GM18498 (cell line): ENCODE measurements around the gene NRXN3.

Source experiments
- ATAC-seq: cut with Tn5 transposase; IDR thresholded peaks from one replicate; pipeline ENCODE4 v1.9.1; 2021; ENCODE audit warnings: mild to moderate bottlenecking, moderate library complexity; ENCODE audit not compliant: unreplicated experiment

The NRXN3 gene

DNA sequence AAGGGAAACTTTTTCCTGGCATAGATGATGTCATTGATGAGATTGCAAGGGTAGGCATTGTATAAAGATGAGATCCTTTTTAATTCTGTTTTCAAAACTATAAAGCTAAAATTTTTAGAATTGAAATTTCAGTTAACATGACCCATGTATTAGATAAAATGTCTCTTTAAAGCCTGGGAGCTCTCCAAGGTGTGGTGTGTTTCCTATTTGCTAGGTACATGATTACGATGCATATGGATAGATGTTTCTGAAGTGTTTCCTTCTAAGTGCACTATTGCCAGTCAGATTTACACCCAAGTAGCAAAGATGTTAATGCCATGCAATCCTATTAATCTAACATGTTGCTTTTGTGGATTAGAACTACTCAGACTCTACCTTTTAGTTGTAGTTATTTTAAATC is 1206.4 kb downstream of the NRXN3 start:
- ATAC-seq: no peak

DNA sequence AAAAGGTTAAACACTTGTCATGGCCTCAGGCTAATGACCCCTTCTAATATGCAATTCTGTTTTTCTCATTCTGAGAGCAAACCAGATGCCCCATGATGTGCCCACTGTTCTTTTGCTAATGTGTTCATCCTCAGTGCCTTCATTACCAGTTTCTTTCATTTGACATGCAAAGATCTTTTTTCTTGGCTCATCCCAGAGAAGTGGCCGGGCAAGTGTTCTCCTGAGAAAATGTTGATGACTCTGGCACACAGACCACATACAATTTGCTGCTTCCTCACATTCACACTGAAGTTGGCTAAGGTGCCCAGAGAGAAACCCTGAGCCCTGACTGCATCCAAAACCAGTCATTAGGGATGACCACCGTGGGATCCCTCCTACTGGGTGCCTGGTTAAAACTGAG is 1207.8 kb downstream of the NRXN3 start:
- ATAC-seq: no peak

DNA sequence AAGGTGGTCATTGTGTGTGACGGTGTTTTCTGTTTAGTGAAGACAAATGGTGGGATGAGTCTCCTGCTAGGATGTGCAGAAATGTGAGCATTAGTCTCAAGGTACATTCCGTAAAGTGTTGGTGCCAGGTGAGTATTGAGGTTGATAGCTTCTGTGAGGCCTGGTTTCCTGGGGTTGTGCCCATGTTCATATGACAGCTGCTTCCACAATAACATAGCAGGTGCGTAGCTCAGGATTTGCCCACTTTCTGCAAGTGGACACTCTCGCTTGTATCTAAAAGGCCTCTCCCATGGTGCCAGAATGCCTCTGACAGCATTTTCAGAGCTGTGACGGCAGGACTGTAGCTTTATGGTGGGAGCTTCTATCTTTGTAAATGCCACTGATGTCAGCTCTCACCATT is 1209.1 kb downstream of the NRXN3 start:
- no peak for ATAC-seq

DNA sequence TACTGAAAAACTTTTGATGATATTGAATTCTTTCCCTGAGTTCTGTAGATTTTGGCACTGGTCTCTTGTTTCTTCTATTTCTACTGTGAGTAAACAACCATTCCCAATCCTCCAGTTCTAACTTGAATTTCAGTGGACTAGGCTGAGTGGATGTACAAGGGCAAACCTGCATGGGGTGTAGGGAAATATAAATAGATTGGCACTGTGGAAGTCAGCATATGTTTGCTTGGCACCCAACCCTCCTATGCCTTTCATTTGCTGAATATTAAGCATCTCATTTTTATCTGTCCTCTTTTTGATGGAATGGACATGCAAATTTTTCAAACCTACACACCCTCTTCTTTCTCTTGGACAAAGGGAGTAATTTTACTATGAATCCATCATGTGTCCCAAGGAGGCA is 1212.9 kb downstream of the NRXN3 start:
- ATAC-seq: no peak

DNA sequence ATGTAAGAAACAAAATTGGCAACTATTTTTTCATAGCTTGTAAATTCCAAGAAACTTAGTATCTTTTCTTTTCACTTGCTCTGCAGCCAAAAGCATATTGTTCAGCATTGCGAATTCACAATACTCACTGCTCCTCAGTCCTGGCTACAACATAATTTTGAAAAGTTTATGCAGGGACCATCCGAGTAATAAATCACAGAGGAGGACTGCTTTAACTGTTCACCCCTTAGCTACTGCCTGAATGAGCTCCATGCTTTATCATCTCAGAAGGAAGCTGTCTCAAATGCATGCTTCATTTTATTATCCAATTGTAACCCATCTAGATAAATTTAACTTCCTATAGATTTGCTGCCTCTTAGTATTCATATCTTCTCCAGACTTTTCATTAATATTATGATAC is 1213.3 kb downstream of the NRXN3 start:
- ATAC-seq: no peak

DNA sequence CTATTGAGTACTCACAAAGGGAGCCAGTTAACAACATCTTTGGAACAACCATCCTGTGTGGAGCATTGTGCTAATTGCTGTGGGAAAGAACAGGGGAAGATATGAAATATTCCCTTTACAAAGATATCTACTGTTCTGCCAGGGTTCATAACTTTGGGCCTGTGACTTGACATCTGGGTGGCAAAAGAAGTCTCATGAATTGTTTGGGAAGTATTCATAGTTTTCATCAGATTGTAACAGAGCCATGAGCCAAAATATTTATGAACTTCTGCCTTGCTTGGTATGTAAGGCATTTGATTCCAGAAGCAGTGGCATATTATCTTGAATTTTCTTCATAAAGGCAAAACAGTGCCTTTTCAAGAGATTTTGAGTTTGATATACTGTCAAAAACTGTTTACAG is 1224.9 kb downstream of the NRXN3 start:
- ATAC-seq: no peak

DNA sequence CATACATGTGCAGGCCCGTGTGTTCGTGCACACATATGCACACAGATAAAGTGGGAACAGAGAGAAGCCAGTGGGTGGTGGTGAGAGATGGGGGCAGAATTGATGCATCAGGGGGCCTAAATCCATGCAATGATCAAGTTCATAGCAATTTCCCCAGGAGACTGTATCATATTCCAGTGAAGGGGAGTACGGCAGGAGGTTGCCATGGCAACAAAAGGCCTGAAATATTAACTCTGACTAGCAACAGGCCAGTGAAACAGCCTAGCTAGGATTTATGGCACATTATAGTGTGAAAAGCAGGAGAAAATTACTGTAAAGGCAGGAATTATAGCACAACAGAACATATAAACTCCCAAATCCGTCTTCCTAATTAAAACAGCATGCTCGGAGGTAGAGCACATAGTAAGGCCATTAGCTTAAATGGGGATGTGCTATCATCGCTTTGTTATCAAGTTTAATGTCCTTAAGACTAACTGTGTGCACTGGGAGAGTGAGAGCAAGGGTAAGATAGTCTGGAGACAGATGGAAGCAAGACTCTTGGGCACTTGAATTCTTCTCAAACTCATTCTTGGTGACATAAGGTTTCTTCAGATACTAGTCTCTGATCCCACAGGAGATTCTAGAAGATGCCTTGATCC is 1234.8 kb downstream of the NRXN3 start:
- no peak for ATAC-seq

DNA sequence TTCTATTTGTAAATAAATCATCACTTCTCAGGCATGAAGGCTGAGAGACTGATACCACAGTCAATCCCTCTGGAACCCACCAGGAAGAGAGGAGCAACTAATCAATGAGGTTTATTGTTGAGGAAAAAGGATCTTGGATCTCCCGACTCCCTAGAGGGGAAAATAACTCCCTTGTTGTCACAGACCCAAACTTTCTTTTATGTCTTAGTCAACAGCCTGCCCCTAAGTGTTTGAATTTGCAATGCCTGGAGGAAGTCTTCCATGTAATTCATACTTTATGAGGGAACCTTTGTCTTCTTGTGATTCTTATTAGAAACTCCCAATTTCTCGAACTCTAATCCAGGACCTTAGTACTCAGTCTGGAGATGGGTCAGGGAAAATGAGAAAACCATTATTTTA is 1235.3 kb downstream of the NRXN3 start:
- no peak for ATAC-seq

DNA sequence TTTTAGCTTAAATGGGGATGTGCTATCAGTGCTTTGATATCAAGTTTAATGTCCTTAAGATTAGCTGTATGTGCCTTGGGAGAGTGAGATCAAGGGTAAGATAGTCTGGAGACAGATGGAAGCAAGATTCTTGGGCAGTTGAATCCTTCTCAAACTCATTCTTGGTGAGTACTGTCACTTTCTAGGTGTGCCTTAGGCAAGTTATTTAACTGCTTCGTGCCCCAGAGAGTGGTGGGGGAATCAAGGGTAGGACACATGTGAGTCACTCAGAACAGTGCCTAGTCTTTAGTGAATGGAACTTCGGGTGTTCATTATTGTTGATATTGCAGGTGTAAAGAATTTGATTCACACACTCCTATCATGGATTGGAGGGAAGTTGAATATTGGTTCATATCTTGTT is 1237.4 kb downstream of the NRXN3 start:
- no peak for ATAC-seq

DNA sequence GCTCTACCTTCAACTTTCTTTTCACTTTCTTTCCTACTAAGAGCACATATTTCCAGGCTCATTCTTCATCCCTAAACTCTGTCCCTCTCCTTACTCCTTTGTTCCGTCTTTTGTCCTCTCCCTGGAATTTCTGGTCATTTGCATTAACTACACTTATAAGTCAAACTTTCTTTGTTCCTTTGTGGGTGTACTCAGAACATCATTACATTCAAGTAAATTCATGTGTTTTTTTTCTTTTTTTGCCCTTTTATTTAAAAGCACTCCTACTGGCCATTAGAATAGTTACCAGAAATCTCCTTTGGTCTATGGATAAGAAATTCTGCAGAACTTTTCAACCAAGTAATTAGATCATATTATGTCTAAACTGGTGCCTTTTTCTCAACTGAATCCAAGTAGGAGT is 1238.5 kb downstream of the NRXN3 start:
- no peak for ATAC-seq

DNA sequence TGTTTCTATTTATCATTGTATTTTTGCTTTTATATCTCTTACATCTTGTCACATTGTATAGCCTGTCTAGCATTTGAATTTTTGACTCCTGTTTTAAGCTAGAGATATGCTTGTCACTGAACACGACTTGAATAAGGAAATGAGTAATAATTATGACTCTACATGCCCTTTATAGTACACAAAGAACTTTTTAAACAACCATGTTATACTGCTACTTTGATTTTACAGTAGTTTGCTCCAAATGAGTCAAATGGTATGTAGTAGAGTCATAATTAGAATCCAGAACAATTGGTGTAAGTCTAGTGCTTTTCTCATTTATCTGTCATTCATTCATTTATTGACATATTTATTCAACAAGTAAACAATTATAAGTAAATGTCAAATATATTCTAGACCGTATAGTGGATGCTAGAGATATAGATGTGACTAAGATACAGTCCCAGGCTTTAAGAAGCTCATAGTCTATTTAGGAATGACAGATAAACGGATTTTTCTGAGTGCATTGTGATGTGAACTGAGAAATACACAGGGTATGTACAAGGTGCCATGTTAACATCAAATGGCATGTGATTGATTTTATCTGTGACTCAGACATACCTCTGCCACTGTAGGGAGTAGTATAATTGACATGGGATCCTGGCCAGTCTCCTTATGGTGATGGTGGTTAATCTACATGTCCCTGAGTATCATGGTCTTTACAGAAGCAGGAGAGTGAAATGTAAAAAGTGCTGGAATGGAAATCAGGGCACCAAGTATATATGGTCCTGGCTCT is 1241.4 kb downstream of the NRXN3 start:
- no peak for ATAC-seq

DNA sequence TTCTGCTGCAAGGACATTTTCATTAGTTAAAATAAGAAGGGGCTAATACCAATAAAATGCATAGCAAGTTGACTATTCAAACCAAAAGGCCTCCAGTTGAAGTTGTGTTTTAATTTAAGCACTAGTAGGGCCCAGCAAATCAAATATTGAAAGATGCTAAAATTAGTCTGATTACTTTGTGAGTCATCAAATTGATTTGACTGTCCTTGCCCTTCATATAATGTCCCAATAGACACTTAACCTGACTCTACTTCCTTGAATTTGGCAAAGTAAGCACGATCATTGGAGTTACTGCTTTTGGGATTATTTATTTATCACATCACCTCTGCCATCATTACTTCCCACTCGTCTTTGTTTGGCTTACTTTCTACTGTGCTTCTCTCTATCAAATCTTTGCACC is 1242.6 kb downstream of the NRXN3 start:
- no peak for ATAC-seq

DNA sequence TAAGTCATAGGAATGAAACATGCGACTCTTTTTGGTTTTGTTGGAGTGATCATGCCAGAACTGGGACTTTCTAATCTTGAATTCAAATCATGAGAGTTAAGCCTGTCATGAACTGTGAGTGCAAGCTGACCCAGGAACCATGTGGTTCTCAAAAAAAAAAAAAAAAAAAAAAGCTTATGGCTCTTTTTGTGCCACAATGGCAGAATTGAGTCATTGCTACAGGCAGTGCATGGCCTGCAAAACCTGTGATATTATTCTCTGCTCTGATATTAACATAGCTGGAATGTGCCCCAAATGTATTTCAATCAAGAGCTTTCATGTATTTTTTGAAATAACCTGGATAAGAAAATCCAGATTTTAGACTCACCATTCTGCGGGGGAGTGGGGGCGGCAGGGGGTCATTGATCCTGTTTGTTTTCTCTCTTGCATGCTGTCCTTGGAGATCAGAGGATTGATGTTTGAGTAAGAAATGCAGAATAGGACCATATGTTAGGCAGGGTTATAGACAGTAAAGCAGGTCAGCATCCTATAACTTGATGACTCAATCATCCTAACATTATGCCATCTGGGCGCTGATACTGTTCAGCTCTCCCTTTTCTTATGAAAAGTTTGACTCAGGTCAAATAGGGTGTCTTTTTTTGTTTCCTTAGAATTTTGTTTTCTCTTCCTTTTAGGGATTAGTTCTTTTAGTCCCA is 1243.7 kb downstream of the NRXN3 start:
- ATAC-seq: no peak

DNA sequence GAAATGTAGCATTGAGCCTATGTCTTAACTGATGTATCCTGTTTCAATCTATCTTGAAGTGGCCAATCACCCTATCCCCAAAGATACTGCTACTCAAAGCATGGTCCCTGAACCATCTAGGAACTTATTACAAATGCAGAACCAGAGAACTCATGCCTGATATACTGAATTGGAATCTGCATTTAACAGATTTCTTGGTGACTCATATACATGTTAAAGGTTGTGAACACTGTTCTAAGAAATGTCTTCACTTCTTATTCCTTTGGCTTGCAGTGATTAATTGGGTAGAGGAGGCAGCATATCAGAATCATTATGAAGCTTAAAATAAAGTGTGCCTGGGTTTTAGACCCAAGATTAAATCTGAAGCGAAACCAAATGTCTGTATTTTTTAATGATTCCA is 1245.6 kb downstream of the NRXN3 start:
- ATAC-seq: no peak

DNA sequence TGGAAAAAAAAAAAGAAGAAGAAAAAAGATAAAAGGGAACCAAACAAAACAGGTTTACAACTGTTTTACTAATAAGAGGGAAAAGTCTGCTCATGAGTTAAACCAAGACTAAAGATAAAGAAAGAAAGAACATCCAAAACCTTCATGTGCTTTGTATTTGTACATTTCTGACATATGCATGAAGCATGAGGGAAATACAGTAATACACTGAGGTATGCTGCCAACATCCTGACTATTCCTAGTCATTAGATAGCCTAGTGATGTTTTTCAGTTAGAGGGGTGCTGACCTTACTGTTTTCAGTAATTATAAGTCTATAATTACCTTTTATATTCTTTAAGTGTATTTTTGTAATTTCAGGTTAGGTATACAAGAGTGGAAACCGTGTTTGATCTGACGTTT is 1247.8 kb downstream of the NRXN3 start:
- ATAC-seq: no peak

DNA sequence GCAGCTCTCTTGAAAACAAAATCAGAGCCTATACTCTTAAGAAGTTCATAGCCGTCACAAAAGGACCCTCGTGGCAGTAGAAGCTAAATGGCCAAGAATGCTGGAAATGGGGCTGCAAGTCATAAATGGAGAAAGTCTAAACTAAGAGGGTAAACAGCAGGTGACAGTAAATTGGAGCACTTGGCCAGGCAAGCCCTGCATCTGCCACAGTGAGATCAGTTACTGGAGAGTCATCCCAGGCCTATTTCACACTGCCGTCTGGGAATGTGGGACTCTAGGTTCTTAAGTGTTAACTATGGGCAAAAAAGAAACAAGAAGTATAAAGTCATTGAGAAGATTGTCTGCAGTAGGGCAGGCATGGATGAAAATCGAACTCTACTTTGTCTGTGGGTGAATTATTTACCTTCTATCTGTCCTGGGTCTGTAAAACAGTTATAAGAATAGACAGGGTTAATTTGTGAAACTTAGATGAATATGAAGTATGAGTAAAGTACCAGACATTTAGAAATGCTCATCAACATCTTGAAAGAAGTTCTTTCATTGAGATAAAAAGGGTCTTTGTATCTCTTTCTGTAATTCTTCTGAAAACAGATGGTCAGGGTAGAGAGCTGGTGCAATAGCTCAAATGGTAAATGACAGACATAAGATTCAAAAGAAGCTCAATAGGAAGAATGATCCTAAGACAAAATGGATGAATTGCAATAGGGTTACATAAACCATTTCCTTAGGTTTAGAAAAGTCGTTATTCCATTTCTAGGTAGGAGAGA is 1248.7 kb downstream of the NRXN3 start:
- no peak for ATAC-seq

DNA sequence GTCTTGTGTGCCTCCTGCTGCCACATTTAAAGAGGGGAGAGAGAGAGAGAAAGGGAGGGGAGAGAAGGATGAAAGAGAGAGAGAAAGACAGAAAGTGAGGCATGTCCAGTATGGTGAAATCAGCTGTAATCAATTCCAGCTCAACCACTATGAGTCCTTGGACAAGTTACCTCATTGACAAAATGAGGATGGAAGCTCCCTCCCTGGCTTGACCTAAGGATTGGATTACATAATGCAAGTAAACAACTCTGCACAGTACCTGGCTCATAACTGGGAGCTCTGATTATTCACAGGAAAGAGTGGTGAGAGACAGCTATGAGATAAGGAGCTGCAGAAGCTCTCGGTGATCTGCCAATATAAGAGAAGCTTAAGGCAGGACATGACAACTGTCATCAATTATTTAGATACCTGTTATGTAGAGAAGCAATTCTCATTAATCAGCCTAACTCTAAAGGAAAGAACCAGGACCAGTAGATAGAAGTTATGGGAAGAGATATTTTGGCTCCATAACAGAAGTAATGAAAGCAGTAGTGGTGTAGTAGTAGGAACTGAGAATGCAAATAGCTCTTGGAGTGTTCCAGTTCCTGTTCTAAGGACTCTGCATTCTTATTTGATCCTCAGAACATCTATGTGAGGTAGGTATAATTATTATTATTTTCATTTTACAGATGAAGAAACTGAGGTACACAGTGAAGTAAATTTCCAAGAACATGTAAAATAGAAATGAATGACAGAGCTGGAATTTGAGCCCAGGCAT is 1249.6 kb downstream of the NRXN3 start:
- no peak for ATAC-seq

DNA sequence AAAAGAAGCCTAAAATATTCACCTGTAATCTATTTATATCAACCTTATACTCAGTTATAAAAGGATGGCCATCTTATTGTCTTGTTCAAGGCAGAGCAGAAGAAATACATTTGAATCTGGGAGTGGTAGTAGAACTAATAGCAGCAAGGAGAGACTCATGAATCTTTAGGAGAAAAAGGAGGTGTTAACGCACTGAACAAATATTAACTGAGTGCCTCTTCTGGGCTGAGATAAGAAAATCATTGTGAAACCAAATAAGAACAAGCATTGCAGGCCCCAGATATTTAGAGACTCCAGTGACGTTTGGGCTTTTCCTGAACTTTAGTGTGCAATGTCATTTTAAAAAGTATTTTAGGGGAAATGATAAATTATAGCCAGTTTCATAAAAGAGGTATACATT is 1250.6 kb downstream of the NRXN3 start:
- ATAC-seq: no peak

DNA sequence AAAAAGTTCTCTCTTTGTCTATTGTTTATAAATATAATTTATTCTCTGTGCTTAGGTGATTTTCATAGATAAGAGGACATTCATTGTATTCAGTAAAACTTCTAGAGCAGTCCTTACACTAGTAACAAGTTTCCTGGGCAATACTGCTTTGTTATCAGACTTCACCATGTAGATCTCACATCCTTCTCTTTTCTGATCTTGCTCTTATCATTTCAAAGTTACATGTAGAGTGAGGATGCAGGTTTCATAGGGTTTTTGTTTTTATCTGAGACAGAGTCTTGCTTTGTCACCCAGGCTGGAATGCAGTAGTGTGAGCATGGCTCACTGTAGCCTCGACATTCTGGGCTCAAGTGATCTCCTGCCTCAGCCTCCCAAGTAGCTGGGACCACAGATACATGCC is 1251.6 kb downstream of the NRXN3 start:
- no peak for ATAC-seq

DNA sequence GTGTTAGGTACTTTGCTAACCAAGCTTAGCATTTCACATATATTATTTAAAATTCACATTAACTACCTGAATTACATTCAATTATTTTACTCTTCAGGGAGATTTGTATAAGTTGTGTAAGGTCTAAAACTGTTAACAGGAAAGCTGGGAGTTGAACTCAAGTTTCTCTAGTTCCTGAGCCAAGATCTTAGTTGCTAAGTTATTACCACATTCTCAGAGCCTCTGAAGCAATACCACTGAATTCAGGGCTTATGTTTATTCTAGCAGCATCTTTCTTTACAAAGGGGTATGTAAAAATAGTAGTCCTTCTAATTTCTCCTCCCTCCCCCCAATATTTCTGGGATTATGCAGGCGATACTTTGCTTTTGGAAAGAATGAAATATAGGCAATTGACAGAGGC is 1254.3 kb downstream of the NRXN3 start:
- no peak for ATAC-seq
